Adrenal gland (tissue), 12 donors: ENCODE results near the gene MAGI1. TPM values are rescaled to one million over a fixed set of nuclear protein-coding genes. Genes with fewer than 3 reads are reported as not detected.

Experiments used
- DNase-seq, 7 donors: peaks; one replicate each; pipeline ENCODE4 v3.0.0-alpha.2; 2019 to 2020
- H3K27ac ChIP-seq, 5 donors: fragments of 200-600 bp; sonication (generic) in 4 of 5; 1 replicate in 3 of 5; 2 replicates in 2 of 5; pipeline versions ENCODE4 v1.5.1 to v1.8.0; 2016 to 2020; ENCODE audit warnings: mild to moderate bottlenecking in 1 of 5
- H3K27me3 ChIP-seq: fragments of 200-600 bp; 2 replicates; pipeline ENCODE4 v1.8.0; 2021
- H3K36me3 ChIP-seq, 2 donors: fragments of 200-600 bp; replicated peaks in 1 of 2; 1 replicate in 1 of 2; 2 replicates in 1 of 2; pipeline versions ENCODE4 v1.5.1 to v1.8.0; 2018 to 2022
- H3K4me1 ChIP-seq, 2 donors: fragments of 200-600 bp; replicated peaks in 1 of 2; 1 replicate in 1 of 2; 2 replicates in 1 of 2; pipeline versions ENCODE4 v1.5.1 to v1.8.0; 2018 to 2021
- H3K4me3 ChIP-seq, 4 donors: fragments of 200-600 bp; sonication (generic) in 3 of 4; one replicate each; pipeline ENCODE4 v1.5.1; 2016 to 2018
- H3K9me3 ChIP-seq, 3 donors: fragments of 200-600 bp; sonication (generic) in 1 of 3; replicated peaks in 1 of 3; 1 replicate in 2 of 3; 2 replicates in 1 of 3; pipeline versions ENCODE4 v1.5.1 to v1.8.0; 2016 to 2021
- POLR2A ChIP-seq, 2 donors: fragments of 450-650 bp; IDR thresholded peaks; one replicate each; pipeline ENCODE4 v1.6.1; 2017; ENCODE audit warnings: antibody characterized with exemption in 2 of 2, mild to moderate bottlenecking in 2 of 2, moderate library complexity in 1 of 2
- whole genome bisulfite sequencing, 4 donors: extraction: QIAGEN DNeasy Blood & Tissue Kit in 2 of 4; methylation state at CpG; one replicate each; pipeline versions ENCODE4 v1.1.5 to v1.1.7; 2013 to 2017; 5-methylcytosine and 5-hydroxymethylcytosine counted together
- intact Hi-C, 2 donors: fragments of 100-400 bp; cut with DNase I; formaldehyde crosslinking; loops; one replicate each; pipeline versions ENCODE4 v1.14.1 to v1.15.0; 2022 to 2023
- polyA plus RNA-seq, 3 donors: library from polyadenylated mRNA; stranded (reverse); fragments of 200-250 nt in 2 of 3; fragments of 350-450 nt in 1 of 3; fragmentation: Illumina TruSeq in 1 of 3; extraction: RNeasy Lipid Tissue Mini Kit (QIAGEN cat#74804) in 1 of 3; gene quantifications; one replicate each; pipeline ENCODE4 v1.2.3, GENCODE V29; 2013 to 2014
- total RNA-seq, 9 donors: library from RNA; depleted of rRNA in 4 of 9; stranded (reverse); fragments of >200 nt in 4 of 9; fragments of 120-200 nt in 1 of 9; fragmentation: NEBNext Ultra II Directional in 1 of 9; extraction: Animal tissue kit (Norgen Biotek cat#: 25700) in 1 of 9; gene quantifications; one replicate each; pipeline versions ENCODE4 v1.1.0 to v1.2.4, GENCODE V29; 2013 to 2023
- TF ChIP-seq, protein P1 (sequence below), 6 experiments: fragments of 450-650 bp in 4 of 6; fragments of 200-600 bp in 2 of 6; sonication (generic) in 1 of 6; IDR thresholded peaks; 1 replicate in 5 of 6; 2 replicates in 1 of 6; pipeline versions ENCODE4 v1.5.1 to v1.8.0; 2016 to 2021; ENCODE audit warnings: antibody characterized with exemption in 6 of 6, mild to moderate bottlenecking in 2 of 6, moderate library complexity in 1 of 6
- donor health status: healthy with polysubstance abuse.
- donor health status: Bipolar disorder and iron deficiency.
- donor health status: DM: yes; HTN: yes; CAD: no.
- donor health status: DM: no; HTN: no; CAD: no.
- donor health status: DM: no; HTN: no; CAD: no.
- donor health status: DM: yes; HTN: yes; CAD: no.

Gene MAGI1
- total and polyA plus RNA-seq, 12 donors, result 4.8 to 31.6 (median 18.5) TPM

GRCh38 chr3:65936908-65937638 lies 101.6 kb downstream of the MAGI1 start:
- no peaks in the 10 kb centered on the region for H3K27me3 ChIP-seq
- TF ChIP-seq, protein P1, sequence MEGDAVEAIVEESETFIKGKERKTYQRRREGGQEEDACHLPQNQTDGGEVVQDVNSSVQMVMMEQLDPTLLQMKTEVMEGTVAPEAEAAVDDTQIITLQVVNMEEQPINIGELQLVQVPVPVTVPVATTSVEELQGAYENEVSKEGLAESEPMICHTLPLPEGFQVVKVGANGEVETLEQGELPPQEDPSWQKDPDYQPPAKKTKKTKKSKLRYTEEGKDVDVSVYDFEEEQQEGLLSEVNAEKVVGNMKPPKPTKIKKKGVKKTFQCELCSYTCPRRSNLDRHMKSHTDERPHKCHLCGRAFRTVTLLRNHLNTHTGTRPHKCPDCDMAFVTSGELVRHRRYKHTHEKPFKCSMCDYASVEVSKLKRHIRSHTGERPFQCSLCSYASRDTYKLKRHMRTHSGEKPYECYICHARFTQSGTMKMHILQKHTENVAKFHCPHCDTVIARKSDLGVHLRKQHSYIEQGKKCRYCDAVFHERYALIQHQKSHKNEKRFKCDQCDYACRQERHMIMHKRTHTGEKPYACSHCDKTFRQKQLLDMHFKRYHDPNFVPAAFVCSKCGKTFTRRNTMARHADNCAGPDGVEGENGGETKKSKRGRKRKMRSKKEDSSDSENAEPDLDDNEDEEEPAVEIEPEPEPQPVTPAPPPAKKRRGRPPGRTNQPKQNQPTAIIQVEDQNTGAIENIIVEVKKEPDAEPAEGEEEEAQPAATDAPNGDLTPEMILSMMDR (IDR thresholded peaks at IDR 0.05), result no peak
- TF ChIP-seq POLR2A (IDR thresholded peaks at IDR 0.05), result no peak
- H3K4me1 ChIP-seq, result no peaks in the 10 kb centered on the region
- peak in 1 of 7 donors; percentile 15 for DNase-seq
- 70 to 73% (median 71%) methylated on average over 4 to 5 of the region's 5 CpGs for WGBS, 4 donors
- H3K4me3 ChIP-seq, result no peak overlapping the region
- intact Hi-C loops, result no loop called here
- no peaks in the 10 kb centered on the region for H3K9me3 ChIP-seq
- no peak overlapping the region for H3K27ac ChIP-seq
- H3K36me3 ChIP-seq, result no peaks in the 10 kb centered on the region

DNA sequence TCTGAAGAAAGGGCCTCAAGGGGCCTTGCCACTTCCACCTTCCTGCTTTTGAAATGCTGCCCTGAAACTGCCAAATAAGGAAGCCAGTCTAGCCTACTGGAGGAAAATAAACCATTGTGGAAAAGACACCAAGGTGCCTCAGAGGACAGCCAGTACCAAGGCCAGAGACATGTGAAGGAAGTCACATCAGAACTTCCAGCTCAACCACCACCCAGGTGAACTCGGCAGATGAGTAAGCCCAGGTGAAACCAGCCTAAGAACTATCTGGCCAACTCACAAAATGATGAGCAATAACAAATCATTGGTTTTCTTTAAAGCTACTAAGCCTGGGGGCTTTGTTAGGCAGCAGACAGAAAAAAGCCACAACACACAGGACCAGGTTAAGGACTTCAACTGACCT lies 103.0 kb downstream of the MAGI1 start:
- Histone ChIP-seq H3K27ac (no peak overlapping the region), H3K4me3 (no peak overlapping the region), H3K36me3 (no peaks in the 10 kb centered on the region), H3K27me3 (no peaks in the 10 kb centered on the region), H3K9me3 (no peaks in the 10 kb centered on the region), H3K4me1 (no peaks in the 10 kb centered on the region)
- 85 to 94% (median 90%) methylated on average over 1 of the region's 1 CpG for WGBS, 4 donors
- DNase-seq, result no peak
- no peak for TF ChIP-seq POLR2A (IDR thresholded peaks at IDR 0.05)
- TF ChIP-seq, protein P1 (IDR thresholded peaks at IDR 0.05), result no peak
- intact Hi-C loops, result no loop called here

DNA sequence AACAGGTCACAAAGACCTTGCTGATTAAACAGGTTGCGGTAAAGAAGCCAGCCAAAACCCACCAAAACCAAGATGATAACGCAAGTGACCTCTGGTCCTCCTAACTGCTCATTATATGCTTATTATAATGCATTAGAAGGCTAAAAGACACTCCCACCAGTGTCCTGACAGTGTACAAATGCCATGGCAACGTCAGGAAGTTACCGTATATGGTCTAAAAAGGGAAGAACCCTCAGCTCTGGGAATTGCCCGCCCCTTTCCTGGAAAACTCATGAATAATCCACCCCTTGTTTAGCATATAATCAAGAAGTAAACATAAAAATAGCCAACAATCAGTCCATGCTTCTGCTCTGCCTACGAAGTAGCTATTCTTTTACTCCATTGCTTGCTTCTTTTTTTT lies 108.1 kb downstream of the MAGI1 start:
- Histone ChIP-seq H3K9me3 (no peaks in the 10 kb centered on the region), H3K27ac (no peak overlapping the region), H3K36me3 (no peaks in the 10 kb centered on the region), H3K4me1 (no peaks in the 10 kb centered on the region), H3K4me3 (no peak overlapping the region), H3K27me3 (no peaks in the 10 kb centered on the region)
- TF ChIP-seq POLR2A (IDR thresholded peaks at IDR 0.05), result no peak
- TF ChIP-seq, protein P1 (IDR thresholded peaks at IDR 0.05), result no peak
- WGBS, 4 donors, result 77 to 97% (median 93%) methylated on average over 6 of the region's 6 CpGs
- no peak for DNase-seq
- intact Hi-C loops, result no loop called here

DNA sequence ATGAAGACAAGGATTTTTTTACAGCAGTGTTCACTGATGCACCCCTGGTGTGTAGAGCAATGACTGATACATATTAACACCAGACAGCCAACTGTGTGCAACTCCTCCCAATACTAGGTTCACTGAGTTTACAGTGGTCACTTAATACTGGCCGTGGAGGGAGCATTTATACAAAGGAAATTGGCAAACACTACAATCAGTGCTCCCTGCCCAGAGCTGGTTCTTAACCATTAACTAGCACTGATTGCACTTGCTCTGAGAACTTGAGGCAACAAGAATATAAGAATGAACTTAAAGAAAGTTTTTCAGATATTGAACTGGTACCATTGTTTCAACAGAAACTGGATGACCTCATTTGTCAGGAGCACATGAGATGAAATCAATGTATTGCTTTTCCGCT lies 110.6 kb downstream of the MAGI1 start:
- intact Hi-C loops, result no loop called here
- Histone ChIP-seq H3K36me3 (no peaks in the 10 kb centered on the region), H3K27ac (no peak overlapping the region), H3K4me3 (no peak overlapping the region), H3K9me3 (no peaks in the 10 kb centered on the region), H3K4me1 (peaks cover 0 to 8% of the 10 kb centered on the region in 2 donors), H3K27me3 (no peaks in the 10 kb centered on the region)
- TF ChIP-seq, protein P1 (IDR thresholded peaks at IDR 0.05), result no peak
- TF ChIP-seq POLR2A (IDR thresholded peaks at IDR 0.05), result no peak
- WGBS, 4 donors, result 71 to 88% (median 83%) methylated on average over 2 of the region's 2 CpGs
- DNase-seq, result no peak
